Measurements from ENCODE around the gene IREB2. TPM values are rescaled to one million over a fixed set of nuclear protein-coding genes. Genes with fewer than 3 reads are reported as not detected.
A peak's percentile ranks its signal among the peaks of the same experiment; 100 is the strongest.
"Not testable (repeated sequence)": the region's sequence is repeated elsewhere in the genome, so short reads cannot be mapped to it uniquely, and the experiment has no call there.

Gene IREB2
- total RNA-seq, 1 experiment from 2014 or later: 86.4 TPM

DNA sequence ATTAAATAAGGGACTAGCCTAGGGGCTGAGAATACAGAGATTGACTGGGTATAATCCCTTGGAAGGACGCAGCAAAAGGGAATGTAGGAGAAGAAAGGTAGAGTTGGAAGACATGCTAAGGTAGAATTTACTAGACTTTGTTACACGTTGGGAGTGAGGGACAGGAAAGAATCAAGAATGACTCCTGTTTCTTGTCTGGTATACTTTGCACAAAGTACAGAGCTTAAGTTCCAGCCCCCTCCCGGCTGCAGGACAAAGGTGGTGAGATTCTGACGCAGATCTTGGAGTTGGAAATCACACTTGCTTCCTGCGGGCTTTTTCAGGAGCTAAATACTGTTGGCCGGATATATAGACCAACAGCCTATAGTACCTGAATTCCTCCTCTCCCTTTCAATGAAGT, 70.3 kb downstream of the IREB2 start:
- no TSS peak for BruUV-seq (replicated peaks)

DNA sequence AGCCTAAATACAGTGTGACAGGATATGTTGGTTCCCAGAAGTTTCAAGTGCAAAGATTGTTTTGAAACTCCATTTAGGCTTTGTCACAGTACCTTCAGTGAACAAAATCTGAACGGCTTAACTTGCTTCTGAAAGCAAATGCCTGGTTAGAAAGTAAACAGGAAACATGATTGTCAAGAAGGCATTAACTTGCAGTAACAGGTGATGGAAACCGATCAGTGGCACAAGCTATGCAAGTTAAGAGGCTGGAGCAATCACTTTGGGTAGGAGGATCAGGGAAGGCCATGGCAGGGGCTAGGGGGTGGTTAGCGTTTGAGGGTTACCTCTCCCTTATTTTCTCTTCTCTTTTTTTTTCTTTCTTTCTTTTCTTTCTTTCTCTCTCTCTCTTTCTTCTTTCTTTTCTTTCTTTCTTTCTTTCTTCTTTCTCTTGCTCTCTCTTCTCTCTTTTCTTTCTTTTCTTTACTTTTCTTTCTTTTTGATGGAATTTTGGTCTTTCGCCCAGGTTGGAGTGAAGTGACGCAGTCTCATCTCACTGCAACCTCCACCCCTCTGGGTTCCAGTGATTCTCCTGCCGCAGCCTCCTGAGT, 71.8 kb downstream of the IREB2 start:
- ChIA-PET POLR2A (ENCODE audit: low non-redundant PET) (no interaction called here), CTCF (no interaction called here)
- peaks cover 22% of the 10 kb centered on the region for H3K27me3 ChIP-seq (replicated peaks; ENCODE audit: insufficient read depth, low read depth, low read length, poor library complexity)
- no peak overlapping the region for H3K27ac ChIP-seq (ENCODE audit: low read depth, low read length, poor library complexity, severe bottlenecking)
- intact Hi-C loops (cut with micrococcal nuclease; ENCODE audit: unreplicated experiment): no loop called here
- no TSS peak for BruUV-seq (replicated peaks)
- TF ChIP-seq, protein P1, sequence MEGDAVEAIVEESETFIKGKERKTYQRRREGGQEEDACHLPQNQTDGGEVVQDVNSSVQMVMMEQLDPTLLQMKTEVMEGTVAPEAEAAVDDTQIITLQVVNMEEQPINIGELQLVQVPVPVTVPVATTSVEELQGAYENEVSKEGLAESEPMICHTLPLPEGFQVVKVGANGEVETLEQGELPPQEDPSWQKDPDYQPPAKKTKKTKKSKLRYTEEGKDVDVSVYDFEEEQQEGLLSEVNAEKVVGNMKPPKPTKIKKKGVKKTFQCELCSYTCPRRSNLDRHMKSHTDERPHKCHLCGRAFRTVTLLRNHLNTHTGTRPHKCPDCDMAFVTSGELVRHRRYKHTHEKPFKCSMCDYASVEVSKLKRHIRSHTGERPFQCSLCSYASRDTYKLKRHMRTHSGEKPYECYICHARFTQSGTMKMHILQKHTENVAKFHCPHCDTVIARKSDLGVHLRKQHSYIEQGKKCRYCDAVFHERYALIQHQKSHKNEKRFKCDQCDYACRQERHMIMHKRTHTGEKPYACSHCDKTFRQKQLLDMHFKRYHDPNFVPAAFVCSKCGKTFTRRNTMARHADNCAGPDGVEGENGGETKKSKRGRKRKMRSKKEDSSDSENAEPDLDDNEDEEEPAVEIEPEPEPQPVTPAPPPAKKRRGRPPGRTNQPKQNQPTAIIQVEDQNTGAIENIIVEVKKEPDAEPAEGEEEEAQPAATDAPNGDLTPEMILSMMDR (conservative IDR thresholded peaks at IDR 0.05; ENCODE audit: low read depth, low read length): no peak
- TF ChIP-seq EZH2 (IDR thresholded peaks at IDR 0.05; ENCODE audit: borderline replicate concordance, low read depth, low read length, poor library complexity, severe bottlenecking): no peak
- no peak overlapping the region for H3K4me3 ChIP-seq (ENCODE audit: low read depth, low read length, poor library complexity, severe bottlenecking)
- H3K36me3 ChIP-seq (ENCODE audit: insufficient read depth, low read length, poor library complexity, severe bottlenecking): no peaks in the 10 kb centered on the region
- H3K4me1 ChIP-seq (ENCODE audit: insufficient read depth, low read length, poor library complexity, severe bottlenecking): peaks cover 5% of the 10 kb centered on the region
- H3K9me3 ChIP-seq (ENCODE audit: low read depth, low read length, poor library complexity, severe bottlenecking): no peaks in the 10 kb centered on the region
- DNase-seq (ENCODE audit: low spot score): no peak

More for the DNA sequence above, 70.3 kb downstream of the IREB2 start:
- TF ChIP-seq EZH2 (IDR thresholded peaks at IDR 0.05; ENCODE audit: borderline replicate concordance, low read depth, low read length, poor library complexity, severe bottlenecking): no peak
- TF ChIP-seq, protein P1 (conservative IDR thresholded peaks at IDR 0.05; ENCODE audit: low read depth, low read length): no peak
- H3K4me1 ChIP-seq (ENCODE audit: insufficient read depth, low read length, poor library complexity, severe bottlenecking): peaks cover 5% of the 10 kb centered on the region
- CTCF ChIA-PET: no interaction called here
- intact Hi-C loops (cut with micrococcal nuclease; ENCODE audit: unreplicated experiment): no loop called here
- no peaks in the 10 kb centered on the region for H3K36me3 ChIP-seq (ENCODE audit: insufficient read depth, low read length, poor library complexity, severe bottlenecking)
- POLR2A ChIA-PET (ENCODE audit: low non-redundant PET): no interaction called here
- no peak overlapping the region for H3K27ac ChIP-seq (ENCODE audit: low read depth, low read length, poor library complexity, severe bottlenecking)
- peaks cover 22% of the 10 kb centered on the region for H3K27me3 ChIP-seq (replicated peaks; ENCODE audit: insufficient read depth, low read depth, low read length, poor library complexity)
- no peaks in the 10 kb centered on the region for H3K9me3 ChIP-seq (ENCODE audit: low read depth, low read length, poor library complexity, severe bottlenecking)
- H3K4me3 ChIP-seq (ENCODE audit: low read depth, low read length, poor library complexity, severe bottlenecking): peak overlapping the region; percentile 62
- DNase-seq (ENCODE audit: low spot score): no peak

DNA sequence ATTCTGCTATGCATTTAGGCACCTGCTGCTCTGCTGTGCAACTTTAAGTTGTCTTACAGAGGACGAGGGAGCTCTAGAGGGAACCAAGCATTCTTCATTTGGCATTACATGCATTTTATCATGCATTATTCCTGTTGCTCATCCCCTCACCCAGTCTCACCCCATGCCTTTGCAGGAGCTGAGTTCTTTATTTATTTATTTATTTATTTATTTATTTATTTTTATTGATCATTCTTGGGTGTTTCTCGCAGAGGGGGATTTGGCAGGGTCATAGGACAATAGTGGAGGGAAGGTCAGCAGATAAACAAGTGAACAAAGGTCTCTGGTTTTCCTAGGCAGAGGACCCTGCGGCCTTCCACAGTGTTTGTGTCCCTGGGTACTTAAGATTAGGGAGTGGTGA, 82.0 kb downstream of the IREB2 start:
- H3K27me3 ChIP-seq (replicated peaks; ENCODE audit: insufficient read depth, low read depth, low read length, poor library complexity); H3K4me1 ChIP-seq (ENCODE audit: insufficient read depth, low read length, poor library complexity, severe bottlenecking); intact Hi-C loops (cut with micrococcal nuclease; ENCODE audit: unreplicated experiment); H3K4me3 ChIP-seq (ENCODE audit: low read depth, low read length, poor library complexity, severe bottlenecking); H3K27ac ChIP-seq (ENCODE audit: low read depth, low read length, poor library complexity, severe bottlenecking); BruUV-seq (replicated peaks); CTCF ChIA-PET; H3K36me3 ChIP-seq (ENCODE audit: insufficient read depth, low read length, poor library complexity, severe bottlenecking); H3K9me3 ChIP-seq (ENCODE audit: low read depth, low read length, poor library complexity, severe bottlenecking); DNase-seq (ENCODE audit: low spot score); POLR2A ChIA-PET (ENCODE audit: low non-redundant PET): not testable (repeated sequence)

DNA sequence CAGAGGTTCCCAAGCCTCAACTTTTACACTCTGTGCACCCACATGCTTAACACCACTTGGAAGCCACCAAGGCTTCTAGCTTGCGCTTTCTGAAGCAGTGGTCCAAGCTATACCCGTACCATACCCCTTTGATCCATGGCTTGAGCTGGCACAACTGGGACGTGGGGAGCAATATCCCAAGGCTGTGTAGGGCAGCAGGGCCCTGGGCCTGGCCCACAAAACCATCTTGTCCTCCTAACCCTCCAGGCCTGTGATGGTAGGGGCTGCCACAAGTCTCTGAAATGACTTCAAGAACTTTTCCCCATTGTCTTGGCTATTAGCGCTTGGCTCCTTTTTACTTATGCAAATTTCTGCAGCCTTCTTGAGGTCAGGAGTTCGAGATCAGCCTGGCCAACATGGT, 86.2 kb downstream of the IREB2 start:
- H3K36me3 ChIP-seq (ENCODE audit: insufficient read depth, low read length, poor library complexity, severe bottlenecking): no peaks in the 10 kb centered on the region
- POLR2A ChIA-PET (ENCODE audit: low non-redundant PET): no interaction called here
- intact Hi-C loops (cut with micrococcal nuclease; ENCODE audit: unreplicated experiment): no loop called here
- no peak for DNase-seq (ENCODE audit: low spot score)
- BruUV-seq (replicated peaks): no TSS peak
- no peaks in the 10 kb centered on the region for H3K4me1 ChIP-seq (ENCODE audit: insufficient read depth, low read length, poor library complexity, severe bottlenecking)
- TF ChIP-seq, protein P1 (conservative IDR thresholded peaks at IDR 0.05; ENCODE audit: low read depth, low read length): no peak
- TF ChIP-seq EZH2 (IDR thresholded peaks at IDR 0.05; ENCODE audit: borderline replicate concordance, low read depth, low read length, poor library complexity, severe bottlenecking): no peak
- CTCF ChIA-PET: no interaction called here
- no peak overlapping the region for H3K27ac ChIP-seq (ENCODE audit: low read depth, low read length, poor library complexity, severe bottlenecking)
- no peaks in the 10 kb centered on the region for H3K27me3 ChIP-seq (replicated peaks; ENCODE audit: insufficient read depth, low read depth, low read length, poor library complexity)
- no peak overlapping the region for H3K4me3 ChIP-seq (ENCODE audit: low read depth, low read length, poor library complexity, severe bottlenecking)
- H3K9me3 ChIP-seq (ENCODE audit: low read depth, low read length, poor library complexity, severe bottlenecking): no peaks in the 10 kb centered on the region
